Stimulated activated CD4-positive, alpha-beta T cell treated with anti-CD3 and anti-CD28 coated beads, Interleukin-4, amount 100 ng/mL, for 1 hour (primary cell): ENCODE measurements around the gene INAVA.

Experiments
- DNase-seq: peaks from one replicate; pipeline ENCODE4 v3.0.0-alpha.2; 2020

The INAVA gene

DNA sequence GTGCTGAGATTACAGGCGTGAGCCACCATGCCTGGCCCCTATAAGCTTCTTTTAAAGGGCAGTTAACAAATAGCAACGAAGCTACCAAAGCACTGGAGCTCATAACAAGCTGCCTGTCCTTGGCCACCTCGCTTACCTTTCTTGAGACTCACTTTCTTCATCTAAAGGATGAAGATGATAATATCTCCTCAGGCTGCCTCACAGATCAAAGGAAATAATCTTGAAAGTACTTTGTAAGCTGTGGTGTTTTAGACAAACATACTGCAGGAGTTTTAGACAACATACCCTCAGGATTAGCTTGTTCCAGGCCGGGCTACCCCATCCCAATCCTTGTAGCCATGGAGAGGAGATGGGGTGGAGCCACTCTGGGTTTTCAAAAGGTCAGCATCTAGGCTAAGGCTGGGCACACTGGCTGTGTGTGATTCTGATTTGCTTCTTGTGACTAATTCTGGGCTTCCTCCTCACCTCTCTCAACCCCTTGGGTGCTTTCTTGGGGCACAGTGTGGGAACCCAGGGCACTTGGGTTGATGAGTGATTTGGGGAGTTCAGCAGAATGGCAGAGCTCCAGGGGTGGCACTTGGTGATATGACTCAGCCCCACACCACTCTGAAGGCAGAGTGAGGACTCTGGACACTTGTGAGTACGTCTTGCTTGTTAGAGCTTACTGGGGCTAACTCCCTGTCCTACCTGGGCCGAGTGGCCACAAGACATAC, 16.7 kb upstream of the INAVA start:
- DNase-seq, result peak; percentile 46

GRCh38 chr1:200880212-200880611, 14.5 kb upstream of the INAVA start:
- DNase-seq, result no peak

GRCh38 chr1:200883118-200883517, 11.6 kb upstream of the INAVA start:
- no peak for DNase-seq

GRCh38 chr1:200885623-200886402, 8.9 kb upstream of the INAVA start:
- DNase-seq, result no peak

DNA sequence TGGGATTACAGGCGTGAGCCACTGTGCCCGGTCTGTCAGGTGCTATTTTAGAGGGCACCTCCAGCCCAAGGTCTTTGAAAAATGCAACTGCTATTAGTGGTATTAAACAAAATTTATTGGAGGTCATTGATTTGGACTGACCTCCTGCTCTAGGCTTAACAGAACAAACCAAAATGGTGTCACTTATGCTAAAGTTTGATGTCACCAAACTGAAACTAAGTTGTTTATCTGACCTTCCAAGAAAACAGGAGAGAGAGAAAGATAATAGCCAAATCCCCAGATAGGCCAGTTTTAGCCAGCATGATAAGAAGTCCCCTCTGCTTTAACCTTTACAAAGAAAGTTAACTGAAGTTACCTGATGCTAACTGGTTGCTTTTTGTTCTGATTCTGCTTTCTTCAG, 8.1 kb upstream of the INAVA start:
- no peak for DNase-seq

DNA sequence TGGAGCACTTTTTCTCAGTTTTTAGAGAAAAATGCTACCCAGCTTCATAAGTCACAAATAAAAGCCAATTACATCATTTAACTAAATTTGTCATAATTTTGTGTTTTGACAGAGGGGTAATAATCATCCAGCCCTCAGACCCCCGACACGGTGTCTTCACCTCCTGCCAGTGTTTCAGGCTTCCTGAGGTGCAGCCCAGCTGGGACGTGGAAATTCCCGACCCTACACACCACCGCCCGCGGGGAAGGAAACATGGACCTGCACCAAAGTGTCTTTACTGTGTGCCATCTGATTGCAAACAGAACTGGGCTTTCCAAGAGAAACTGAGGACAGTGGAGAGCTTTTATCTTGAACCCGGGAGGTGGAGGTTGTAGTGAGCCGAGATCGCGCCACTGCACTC, 7.7 kb upstream of the INAVA start:
- no peak for DNase-seq

GRCh38 chr1:200887772-200888348, 6.8 kb upstream of the INAVA start:
- DNase-seq, result no peak

DNA sequence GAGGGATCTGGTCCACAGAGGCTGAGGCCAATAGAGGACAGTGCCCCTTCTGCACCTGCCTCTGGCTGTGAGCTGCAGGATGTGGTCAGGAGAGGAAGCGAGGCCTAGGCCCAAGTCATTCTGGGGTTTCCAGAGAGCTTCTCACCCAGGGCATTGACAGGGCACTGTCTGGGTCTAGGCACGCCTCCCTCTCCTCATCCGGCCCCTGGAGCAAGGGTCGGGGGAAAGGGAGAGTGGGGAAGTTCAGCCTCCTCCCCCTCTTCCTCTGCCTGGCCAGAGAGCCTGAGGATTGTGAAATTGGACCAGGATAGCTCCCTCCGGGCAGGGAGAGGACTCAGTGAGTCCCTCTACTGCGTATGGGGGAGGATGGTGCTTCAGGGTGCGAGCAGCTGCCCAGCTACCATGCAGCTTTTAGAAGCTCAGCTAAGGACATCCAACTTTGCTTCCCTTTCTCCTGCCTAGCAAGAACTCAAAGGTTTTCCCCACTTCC, 6.3 kb upstream of the INAVA start:
- DNase-seq, result peak; percentile 40

DNA sequence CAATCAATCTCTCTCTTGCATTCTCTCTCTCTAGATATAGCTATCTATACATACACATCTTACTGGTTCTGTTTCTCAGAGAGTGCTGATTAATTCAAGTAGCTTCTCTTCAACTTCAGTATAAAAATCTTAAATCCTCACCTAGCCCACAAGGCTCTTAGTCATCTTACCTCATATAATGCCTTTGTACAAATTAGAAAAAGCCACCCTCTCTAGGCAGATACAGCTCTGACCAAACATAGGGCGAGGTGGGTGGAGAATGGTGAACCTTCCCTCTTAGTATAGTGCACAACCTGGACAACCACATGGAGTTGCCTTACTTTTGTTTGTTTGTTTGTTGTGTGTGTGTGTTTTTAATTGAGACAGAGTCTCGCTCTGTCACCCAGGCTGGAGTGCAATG, 5.1 kb upstream of the INAVA start:
- DNase-seq, result no peak

DNA sequence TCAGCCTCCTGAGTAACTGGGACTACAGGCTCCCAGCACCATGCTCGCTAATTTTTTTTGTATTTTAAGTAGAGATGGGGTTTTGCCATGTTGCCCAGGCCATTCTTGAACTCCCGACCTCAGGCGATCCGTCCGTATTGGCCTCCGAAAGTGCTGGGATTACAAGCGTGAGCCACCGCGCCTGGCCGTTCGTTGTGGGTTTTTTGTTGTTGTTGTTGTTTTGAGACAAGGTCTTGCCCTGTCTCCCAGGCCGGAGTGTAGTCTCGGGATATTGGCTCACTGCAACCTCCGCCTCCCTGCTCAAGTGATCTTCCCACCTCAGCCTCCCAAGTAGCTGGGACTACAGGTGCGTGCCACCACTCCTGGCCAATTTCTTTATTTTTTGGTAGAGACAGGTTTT, 4.7 kb upstream of the INAVA start:
- no peak for DNase-seq

- DNase-seq, result peak; percentile 25
Observed at GRCh38 chr1:200890818-200891773, 3.6 kb upstream of the INAVA start.

GRCh38 chr1:200891774-200892157, 2.9 kb upstream of the INAVA start:
- no peak for DNase-seq

- DNase-seq, result no peak
Observed at GRCh38 chr1:200892546-200892945, 2.2 kb upstream of the INAVA start.

GRCh38 chr1:200892958-200893357, 1.7 kb upstream of the INAVA start:
- DNase-seq, result no peak

DNA sequence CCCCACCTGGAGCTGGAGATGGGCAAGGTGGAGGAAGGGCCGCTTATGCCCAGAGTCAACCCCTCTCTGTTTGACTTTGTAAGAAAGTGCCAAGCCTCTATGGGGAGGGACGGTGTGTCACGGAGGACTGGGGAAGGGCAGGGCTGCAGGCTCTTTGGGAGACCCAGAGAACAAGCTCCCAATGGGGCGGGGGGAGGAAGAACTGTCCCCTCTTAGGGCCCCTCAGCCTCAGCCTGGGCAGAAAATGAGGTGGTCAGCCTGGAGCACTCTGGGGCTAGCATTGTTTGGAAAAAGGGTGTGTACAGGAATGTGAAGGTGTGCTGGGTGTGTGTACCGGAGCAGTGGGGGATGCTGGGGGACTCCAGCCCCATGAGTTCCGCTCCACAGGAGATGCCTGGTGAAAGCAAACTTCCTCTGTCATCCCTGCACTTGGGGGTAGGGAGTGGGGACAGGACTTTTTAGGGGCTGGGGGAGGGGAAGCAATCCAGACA, 1.2 kb upstream of the INAVA start:
- no peak for DNase-seq

DNA sequence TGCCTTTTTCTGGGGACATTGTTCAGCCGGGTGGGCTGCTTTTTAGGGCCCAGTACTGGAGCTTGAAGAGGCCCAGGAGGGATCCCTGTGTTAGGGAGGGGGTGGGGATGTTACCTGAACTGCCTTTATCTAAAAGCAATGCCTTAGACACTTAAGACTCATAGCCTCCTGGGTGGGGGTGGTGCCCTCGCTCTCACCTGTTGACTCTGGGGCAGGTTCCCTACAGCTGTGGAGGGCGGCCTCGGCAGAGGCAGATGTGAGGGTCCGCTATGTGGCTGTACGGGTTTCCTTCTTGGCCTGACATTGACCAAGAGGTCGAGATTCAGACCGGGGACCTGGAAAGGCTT, 716 bp downstream of the INAVA start:
- no peak for DNase-seq

DNA sequence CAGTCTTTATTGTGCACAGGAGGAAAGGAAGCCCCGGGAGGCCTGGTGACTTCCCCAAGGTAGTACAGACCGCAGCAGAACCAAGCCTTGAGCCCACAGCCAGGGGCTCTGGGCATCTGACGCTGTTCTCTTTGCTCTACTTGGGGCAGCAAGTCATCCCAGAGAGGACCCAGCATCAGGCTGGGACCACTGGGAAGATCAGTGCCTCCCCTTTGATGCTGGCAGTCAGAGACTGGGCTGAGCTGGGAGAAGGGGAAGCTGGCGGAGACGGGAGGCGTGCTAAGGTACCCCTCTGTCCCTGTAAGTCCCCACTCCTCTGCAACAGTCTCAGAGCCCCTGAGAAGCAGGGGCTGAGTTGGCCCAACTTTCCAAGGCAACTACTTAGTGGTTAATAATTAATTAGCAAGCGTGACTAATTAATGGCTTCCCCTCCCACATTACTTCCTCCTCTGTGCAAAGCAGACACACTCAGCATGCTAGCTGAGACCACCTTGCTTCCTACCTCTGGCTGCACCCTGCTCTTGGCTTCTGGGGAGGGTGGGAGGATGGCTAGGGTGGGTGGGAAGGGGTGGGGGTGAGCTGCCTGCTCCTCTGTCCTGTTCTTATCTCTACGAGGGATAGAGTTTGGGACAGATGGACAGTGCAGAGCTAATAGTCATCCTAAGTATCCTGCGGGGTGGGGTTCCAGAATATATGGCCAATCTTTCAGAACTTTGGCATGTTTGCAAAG, 1.3 kb downstream of the INAVA start:
- no peak for DNase-seq

DNA sequence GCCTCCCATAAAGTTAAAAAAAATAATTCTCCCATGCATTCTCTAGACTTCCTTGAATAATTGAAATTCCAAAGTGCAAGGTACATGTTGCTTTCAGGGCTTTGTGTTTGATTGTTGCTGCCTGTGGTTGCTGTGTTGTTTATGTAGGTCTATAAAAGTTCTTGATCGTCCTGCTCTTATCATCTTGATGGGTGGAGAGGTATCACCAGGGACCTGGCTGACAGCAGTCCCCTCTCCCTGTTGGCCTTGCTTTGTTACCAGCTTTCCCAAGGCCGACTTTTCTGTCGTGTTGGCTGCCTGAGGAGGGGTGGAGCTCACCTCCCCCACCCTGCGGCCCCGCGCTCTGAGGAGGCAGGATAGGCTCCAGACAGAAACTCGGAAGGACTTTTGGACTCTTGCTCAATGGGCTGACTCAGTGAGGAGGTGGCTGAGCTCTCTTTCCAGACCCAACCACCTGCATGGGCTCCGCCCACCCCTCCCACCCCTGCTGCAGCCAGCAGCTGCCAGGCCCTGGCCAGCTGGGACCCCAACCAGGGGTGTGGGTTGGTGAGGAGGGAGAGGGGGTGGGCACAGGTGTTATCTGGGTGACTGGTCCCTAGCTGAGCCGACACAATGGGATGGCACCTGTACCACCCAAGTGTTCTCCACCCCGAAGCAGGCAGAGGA, 2.0 kb downstream of the INAVA start:
- no peak for DNase-seq

DNA sequence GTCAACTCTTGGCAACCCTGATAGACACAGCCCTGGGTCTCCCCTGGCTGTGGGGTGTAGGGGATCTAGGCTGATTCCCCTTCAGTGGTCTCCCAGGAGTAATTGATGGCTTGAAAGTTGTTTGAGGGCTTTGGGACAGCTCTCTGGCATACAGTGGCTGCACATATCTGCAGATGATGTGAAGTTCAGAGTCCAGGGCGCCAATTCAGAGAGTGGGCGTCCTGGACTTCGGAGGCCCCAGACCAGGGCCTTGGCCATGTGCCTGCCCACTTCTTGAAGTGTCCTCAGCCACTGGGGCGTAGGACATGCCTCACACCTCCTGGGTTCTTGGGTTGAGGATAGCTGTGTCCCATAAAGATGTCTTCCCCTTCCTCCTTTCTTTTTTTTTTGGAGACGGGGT, 2.6 kb downstream of the INAVA start:
- DNase-seq, result no peak

DNA sequence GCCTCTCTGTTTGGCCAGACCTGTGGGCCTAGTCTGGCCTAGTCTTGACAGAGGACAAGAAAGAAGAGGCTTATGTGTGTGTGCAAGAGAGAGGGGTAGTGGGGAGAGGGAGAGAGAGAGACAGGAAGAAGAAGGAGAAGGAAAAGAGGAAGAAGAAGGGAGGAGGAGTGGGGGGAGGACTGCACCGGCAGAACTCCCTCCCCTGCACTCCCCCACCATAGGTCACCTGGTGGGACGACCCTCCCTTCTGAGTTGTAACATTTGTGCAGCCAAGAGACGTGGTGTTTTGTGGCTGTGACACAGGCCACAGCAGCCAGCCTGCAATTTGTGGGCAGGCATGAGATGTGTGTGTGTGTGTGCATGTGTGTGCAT, 4.3 kb downstream of the INAVA start:
- no peak for DNase-seq

- DNase-seq, result no peak
Observed at GRCh38 chr1:200899451-200899915, 4.8 kb downstream of the INAVA start.
